ENCODE measurements around the gene DKKL1.

DKKL1 gene

DNA sequence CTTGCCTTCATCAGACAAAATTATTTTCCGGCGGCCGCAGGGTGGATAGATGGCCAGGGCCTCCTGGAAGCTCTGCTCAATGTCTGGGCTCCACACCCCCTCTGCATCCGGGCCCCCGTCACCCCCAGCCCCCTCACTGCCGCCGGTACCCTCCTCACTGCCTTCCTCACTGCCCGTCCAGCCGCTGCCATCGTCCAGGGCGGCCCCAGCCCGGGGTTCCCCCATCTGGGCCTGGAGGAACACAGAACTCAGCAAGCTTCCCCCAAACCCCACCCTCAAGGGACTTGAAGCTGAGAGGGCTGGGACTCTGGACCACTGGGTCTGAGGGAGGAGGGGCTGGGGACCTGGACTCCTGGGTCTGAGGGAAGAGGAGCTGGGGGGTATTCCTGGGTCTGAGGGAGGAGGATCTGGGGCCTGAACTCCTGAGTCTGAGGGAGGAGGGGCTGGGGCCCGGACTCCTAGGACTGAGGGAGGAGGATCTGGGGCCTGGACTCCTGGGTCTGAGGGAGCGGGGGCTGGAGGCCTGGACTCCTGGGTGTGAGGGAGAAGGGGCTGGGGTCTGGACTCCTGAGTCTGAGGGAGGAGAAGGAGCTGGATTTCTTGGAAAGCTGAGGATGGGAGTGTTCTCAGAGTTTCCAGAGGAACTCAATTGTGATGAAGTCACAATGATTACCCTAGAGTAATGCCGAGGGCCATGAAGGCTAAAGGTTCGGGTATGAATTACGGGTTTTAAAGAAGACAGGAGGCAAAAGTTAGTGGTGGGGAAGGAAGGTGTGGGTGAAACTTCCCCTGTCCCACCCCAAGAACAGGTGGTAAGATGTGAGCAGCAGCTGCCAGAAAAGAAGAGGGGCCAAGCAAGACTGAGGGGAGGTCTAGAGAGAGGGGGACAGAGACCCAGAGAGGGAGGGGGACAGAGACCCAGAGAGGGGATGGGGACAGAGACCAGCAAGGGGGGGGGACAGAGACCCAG lies 3.5 kb upstream of the DKKL1 start:
- peak overlapping the region; percentile 85 for H3K4me3 ChIP-seq (ENCODE audit: low read depth, low read length)
- POLR2A ChIA-PET, result no interaction called here
- no peak for TF ChIP-seq CTCF (IDR thresholded peaks at IDR 0.05; ENCODE audit: insufficient read depth, low read length, missing control alignments)
- no peak for DNase-seq (ENCODE audit: low read depth, low spot score)
- CTCF ChIA-PET, result interaction anchor here (0.8 to 2.7 kb wide), 3 partner anchors 12 to 58 kb away, joined by 3 to 11 read pairs (median 6); no protein-coding TSS in a partner anchor

DNA sequence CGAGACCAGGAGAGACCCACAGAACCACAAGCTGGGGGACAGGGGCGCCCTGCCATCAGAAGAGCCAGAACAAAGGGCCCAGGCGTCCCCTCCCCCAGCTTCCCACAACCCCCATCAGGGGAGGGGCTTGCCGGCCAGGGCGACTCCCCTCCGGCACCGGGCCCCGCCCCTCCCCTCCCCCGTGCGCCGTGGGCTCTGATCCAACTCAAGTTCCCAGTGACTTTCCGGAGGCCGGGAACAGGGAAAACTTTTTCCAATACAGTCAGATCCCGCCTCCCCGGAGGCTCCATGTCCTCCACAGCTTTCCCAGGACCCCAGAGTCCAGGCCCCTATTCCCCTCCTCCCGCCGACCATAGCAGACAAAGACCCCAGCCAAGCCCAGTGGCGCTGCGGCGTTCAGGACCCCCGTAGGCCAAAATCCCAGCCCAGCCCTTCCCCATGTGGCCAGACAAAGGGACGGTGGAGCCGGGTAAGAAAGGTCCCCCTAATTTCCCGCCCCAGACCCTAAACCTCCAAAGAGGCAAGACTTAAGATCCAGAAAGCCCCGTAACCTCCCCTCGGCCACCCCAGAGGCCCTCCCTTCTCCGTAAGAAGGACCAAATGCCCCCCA lies 2.1 kb upstream of the DKKL1 start:
- H3K4me3 ChIP-seq (ENCODE audit: low read depth, low read length), result peak overlapping the region; percentile 85
- peak; percentile 26 for DNase-seq (ENCODE audit: low read depth, low spot score)
- POLR2A ChIA-PET, result no interaction called here
- CTCF ChIA-PET, result interaction anchor here (1.0 to 1.9 kb wide), 2 partner anchors 13 kb away, joined by 4 to 6 read pairs; no protein-coding TSS in a partner anchor
- no peak for TF ChIP-seq CTCF (IDR thresholded peaks at IDR 0.05; ENCODE audit: insufficient read depth, low read length, missing control alignments)

DNA sequence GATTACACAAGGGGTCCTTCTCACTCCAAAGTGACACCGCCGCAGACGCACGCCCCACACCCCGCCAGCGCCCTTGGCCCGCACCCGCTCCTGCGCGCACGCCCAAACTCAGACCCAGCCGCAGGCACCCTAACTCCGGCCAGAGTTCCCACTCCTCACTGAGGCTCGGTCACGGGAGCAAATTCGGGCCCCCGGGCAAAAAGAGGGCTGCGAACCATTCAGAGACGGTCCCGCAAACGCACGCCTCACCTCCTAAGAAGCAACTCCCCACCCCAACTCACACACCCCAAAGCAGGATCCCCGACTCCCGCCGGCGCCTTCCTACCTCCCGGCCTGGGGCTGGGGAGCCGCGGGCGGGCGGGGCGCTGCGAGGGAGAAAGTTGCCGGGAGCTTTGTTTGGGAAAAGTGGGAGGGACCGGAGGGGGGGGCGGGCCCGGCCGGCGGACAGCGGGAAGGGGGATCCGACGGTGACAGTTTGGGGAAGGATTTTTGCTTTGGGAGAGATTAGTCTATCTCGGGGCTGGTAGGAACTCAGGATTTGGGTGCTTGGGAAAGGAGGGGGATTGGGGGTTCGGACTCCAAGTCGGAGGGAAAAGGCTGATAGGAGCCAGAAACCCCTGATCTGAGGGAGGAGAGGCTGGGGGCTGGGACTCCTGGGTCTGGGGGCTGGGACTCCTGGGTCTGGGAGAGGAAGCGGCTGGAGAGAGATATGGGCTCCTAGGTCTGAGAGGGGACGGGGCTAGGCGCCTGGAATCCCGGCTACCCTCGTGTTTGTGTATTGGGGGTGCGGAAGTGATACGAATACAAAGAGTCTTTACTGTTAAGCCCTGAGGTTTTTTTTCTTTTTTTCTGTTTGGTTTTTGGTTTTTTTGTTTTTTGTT lies 1.4 kb upstream of the DKKL1 start, which contains the start of gene TEAD2:
Gene TEAD2, minus strand, starts transcription at position 369 of the 881 bp plus-strand sequence. CDS start 2,341 bp downstream, outside the sequence.
- H3K4me3 ChIP-seq (ENCODE audit: low read depth, low read length), result peak within 1 kb of the TSS; percentile 85
- no peak for TF ChIP-seq CTCF (IDR thresholded peaks at IDR 0.05; ENCODE audit: insufficient read depth, low read length, missing control alignments)
- CTCF ChIA-PET, result interaction anchor here (1.0 kb wide), 1 partner anchor 14 kb away, joined by 4 read pairs; no protein-coding TSS in a partner anchor
- no peak for DNase-seq (ENCODE audit: low read depth, low spot score)
- POLR2A ChIA-PET, result interaction anchor here (1.3 kb wide), 1 partner anchor 90 kb away, joined by 3 read pairs; the partner anchor contains the start of gene PIH1D1

GRCh38 chr19:49362929-49363267 lies 779 bp upstream of the DKKL1 start:
- ChIA-PET CTCF (interaction anchor here (0.8 to 1.0 kb wide), 2 partner anchors 15 to 21 kb away, joined by 3 to 4 read pairs; no protein-coding TSS in a partner anchor), POLR2A (interaction anchor here (1.3 kb wide), 1 partner anchor 89 kb away, joined by 3 read pairs; the partner anchor contains the start of gene PIH1D1)
- DNase-seq (ENCODE audit: low read depth, low spot score), result no peak
- TF ChIP-seq CTCF (IDR thresholded peaks at IDR 0.05; ENCODE audit: insufficient read depth, low read length, missing control alignments), result no peak
- H3K4me3 ChIP-seq (ENCODE audit: low read depth, low read length), result peak overlapping the region; percentile 85

DNA sequence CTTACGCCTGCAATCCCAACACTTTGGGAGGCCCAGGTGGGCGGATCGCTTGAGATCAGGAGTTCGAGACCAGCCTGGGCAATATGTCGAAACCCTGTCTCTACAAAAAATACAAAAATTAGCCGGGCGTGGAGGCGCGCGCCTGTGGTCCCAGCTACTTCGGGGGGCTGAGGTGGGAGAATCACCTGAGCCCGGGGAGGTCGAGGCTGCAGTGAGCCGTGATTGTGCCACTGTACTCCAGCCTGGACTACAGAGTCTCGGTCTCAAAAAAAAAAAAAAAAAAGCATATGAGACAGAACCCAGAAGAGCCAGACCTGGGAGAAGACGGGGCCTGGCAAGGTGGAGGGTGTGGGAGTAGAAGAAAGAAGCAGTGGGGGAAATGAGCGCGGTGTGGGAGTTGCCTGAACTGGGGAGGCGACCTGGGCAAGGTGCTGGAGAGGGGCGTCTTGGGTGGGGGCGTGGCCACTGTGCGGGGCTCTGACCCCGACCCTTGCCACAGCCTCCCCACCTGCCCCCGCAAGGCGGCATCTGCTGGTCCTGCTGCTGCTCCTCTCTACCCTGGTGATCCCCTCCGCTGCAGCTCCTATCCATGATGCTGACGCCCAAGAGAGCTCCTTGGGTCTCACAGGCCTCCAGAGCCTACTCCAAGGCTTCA lies 533 bp downstream of the DKKL1 start:
- CTCF ChIA-PET, result no interaction called here

More for the DNA sequence above, 533 bp downstream of the DKKL1 start:
- peak overlapping the region; percentile 43; the same call in 1 of the 2 replicates for H3K4me3 ChIP-seq (ENCODE audit: low read depth, low read length)
- POLR2A ChIA-PET, result no interaction called here
- DNase-seq (ENCODE audit: low read depth, low spot score), result no peak
- no peak for TF ChIP-seq CTCF (IDR thresholded peaks at IDR 0.05; ENCODE audit: insufficient read depth, low read length, missing control alignments)
